DOHH2 (cell line): ENCODE data around the gene SIRT6.
"Not testable (repeated sequence)": the region's sequence is repeated elsewhere in the genome, so short reads cannot be mapped to it uniquely, and the experiment has no call there.

Source experiments
- CTCF ChIP-seq: fragments of 200-600 bp; sonication (generic); IDR thresholded peaks from one replicate; pipeline ENCODE4 v1.5.1; 2014; ENCODE audit warnings: antibody characterized with exemption, mild to moderate bottlenecking, low read depth, low read length; ENCODE audit not compliant: poor library complexity, severe bottlenecking
- EZH2phosphoT487 ChIP-seq: fragments of 200-600 bp; sonication (generic); IDR thresholded peaks from 2 replicates; pipeline ENCODE4 v1.6.1; 2017; ENCODE audit warnings: borderline replicate concordance, mild to moderate bottlenecking, antibody characterized with exemption, low read length, moderate library complexity, mixed read lengths

GRCh38 chr19:4218523-4218922, 36.2 kb upstream of the SIRT6 start:
- not testable (repeated sequence) for TF ChIP-seq CTCF, EZH2phosphoT487
